Stimulated activated CD4-positive, alpha-beta T cell treated with anti-CD3 and anti-CD28 coated beads, TNF-alpha, amount 100 ng/mL, for 1 hour (primary cell): ENCODE measurements around the gene MAG.

Experiments
- DNase-seq, 3 donors: peaks; one replicate each; pipeline ENCODE4 v3.0.0-alpha.2; 2020; ENCODE audit warnings: low read depth in 3 of 3, low spot score in 1 of 3

MAG gene

DNA sequence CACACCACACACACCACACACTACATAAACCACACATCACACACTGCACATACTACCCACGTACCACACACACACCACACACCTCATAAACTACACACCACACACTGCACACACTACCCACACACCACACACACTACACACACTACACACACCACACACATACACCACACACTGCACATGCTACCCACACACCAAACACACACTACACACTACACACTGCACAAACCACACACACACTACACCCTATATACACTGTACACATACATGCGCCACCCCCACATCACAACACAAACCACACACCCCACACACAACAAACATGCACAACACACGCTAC, 5.5 kb downstream of the MAG start:
- DNase-seq: no peak

DNA sequence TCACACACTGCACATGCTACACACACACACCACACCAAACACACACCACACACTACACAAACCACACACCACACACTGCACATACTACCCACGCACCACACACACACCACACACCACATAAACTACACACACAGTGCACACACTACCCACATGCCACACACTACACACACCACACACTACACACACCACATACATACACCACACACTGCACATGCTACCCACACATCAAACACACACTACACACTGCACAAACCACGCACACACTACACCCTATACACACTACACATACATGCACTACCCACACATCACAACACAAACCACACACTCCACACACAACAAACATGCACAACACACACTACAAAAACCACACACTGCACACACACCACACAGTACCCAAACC, 6.0 kb downstream of the MAG start:
- no peak for DNase-seq

DNA sequence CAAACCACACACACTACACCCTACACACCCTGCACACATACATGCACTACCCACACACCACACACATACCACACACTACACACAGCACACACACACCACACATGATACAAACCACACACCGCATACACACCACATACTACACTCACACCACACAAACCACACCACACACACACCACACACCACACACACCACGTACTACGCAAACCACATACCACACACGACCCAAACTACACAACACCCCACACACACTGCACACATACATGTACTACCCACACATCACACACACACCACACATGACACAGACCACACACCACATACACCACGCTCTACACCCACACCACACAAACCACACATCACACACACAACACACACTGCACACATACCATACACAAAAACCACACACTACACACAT, 6.6 kb downstream of the MAG start:
- no peak for DNase-seq

DNA sequence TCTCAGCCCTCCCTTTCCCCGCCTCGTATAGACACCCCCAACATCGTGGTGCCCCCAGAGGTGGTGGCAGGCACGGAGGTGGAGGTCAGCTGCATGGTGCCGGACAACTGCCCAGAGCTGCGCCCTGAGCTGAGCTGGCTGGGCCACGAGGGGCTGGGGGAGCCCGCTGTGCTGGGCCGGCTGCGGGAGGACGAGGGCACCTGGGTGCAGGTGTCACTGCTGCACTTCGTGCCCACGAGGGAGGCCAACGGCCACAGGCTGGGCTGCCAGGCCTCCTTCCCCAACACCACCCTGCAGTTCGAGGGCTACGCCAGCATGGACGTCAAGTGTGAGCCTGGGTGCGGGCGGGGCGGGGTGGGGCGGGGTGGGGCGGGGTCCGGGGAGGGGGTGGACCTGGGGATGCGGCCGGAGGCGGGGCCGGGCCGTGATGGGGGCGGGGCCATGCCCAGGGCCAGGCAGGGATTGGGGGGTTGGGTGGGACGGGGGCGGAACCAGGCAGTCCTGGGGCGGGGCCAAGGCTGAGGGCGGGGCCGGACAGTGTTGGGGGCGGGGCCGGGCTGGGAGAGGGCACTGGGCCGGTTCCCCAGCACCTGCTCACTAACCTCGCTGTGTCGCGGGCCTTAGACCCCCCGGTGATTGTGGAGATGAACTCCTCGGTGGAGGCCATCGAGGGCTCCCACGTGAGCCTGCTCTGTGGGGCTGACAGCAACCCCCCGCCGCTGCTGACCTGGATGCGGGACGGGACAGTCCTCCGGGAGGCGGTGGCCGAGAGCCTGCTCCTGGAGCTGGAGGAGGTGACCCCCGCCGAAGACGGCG, 7.8 kb downstream of the MAG start:
- no peak for DNase-seq

DNA sequence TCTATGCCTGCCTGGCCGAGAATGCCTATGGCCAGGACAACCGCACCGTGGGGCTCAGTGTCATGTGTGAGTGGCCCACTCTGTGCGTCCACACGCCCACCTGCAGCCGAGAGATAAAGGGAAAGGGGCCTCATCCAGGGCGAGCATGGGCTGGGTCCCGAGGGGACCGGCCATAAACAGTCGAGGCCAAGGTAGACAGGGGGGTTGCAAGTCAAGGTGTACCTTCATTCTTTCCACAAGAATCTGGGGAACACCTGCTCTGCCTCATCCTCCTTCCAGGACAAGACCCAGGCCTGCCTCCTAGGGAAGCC, 8.3 kb downstream of the MAG start:
- DNase-seq: no peak

DNA sequence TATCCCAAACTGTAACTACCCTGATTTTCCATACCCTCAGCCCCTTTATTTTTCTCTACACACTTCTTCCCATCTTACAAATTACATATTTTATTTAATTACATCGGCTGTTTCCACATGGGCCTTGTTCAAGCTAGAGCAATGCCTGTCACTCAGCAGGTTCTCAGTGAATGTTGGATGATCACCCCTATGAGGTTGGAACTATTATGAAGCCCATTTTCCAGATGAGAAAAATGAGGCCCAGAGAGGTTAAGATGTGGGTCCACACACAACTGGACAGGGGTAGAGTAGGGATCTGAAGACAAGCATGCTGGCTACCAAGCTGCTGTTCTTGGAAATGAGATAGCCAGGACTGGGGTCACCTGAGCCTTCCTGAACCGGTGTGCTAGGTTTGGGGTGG, 10.0 kb downstream of the MAG start:
- no peak for DNase-seq

DNA sequence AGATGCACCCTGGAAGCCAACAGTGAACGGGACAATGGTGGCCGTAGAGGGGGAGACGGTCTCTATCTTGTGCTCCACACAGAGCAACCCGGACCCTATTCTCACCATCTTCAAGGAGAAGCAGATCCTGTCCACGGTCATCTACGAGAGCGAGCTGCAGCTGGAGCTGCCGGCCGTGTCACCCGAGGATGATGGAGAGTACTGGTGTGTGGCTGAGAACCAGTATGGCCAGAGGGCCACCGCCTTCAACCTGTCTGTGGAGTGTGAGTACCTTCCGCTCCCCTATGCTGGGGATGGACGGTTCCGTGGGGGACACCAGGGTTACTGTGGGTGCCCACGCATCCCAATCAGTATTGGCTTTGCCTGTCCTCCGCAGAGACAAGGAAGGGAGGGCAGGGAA, 10.5 kb downstream of the MAG start:
- DNase-seq: no peak

DNA sequence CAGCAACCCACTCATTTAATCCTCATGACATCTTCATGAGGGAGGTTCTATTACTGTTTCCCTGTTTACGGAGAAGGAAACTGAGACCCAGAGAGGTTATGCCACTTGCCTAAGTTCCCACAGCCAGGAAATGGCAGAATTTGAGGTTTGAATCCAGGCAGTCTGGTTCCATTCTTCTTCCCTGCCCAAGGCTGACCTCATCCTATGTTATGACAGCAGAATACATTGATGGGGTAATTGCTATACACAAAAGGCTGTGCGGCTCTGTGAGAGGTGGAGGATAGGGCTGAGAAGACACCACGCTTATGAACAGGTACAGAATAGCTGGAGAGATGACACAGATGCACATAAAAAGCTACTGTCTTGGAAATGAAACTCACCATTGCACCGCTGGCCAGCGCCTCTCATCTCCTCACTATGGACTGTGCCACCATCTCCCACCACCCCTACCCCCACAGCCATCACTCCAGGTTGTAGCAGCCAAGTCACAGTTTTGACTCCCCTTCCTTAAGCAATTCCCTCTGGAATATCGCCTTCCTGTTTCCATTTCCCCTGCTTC, 11.5 kb downstream of the MAG start:
- DNase-seq: no peak

DNA sequence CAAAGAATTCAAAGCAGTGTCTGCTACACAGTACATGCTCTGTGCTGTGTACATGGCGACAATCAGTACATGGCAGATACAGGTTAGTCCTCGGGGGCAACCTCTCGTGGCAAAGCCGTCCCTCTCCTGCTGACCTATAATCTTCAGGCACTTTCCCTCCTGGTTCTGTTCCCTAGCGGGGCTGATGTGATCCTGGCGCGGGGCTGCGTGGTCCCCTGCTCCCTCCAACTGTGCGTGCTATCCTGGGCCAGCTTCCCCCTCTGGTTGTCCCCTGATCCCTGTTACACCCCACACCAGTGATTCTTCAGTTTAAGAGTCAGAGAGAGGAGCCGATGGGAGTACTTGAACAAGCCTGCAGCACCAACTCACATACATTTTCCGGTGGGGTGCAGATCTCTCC, 12.1 kb downstream of the MAG start:
- no peak for DNase-seq

DNA sequence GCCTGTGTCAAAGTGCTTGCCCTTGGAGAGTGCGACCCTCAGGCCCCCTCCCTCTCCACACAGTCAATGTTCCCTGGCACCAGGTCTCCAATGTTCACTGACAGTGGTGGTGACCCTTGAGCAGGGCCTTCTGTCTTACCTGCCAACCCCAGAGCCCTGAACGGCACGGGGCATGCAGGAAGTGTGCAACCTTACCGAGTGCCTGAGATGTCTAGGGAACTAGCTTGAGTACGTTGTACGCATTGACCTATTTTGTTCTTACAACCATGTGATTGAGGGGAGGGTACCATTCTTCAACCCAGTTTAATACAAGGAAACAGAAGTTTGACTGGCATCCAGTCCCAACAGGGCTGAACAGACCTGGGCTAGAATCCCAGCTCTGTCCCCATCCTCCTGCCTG, 13.2 kb downstream of the MAG start:
- DNase-seq: no peak

DNA sequence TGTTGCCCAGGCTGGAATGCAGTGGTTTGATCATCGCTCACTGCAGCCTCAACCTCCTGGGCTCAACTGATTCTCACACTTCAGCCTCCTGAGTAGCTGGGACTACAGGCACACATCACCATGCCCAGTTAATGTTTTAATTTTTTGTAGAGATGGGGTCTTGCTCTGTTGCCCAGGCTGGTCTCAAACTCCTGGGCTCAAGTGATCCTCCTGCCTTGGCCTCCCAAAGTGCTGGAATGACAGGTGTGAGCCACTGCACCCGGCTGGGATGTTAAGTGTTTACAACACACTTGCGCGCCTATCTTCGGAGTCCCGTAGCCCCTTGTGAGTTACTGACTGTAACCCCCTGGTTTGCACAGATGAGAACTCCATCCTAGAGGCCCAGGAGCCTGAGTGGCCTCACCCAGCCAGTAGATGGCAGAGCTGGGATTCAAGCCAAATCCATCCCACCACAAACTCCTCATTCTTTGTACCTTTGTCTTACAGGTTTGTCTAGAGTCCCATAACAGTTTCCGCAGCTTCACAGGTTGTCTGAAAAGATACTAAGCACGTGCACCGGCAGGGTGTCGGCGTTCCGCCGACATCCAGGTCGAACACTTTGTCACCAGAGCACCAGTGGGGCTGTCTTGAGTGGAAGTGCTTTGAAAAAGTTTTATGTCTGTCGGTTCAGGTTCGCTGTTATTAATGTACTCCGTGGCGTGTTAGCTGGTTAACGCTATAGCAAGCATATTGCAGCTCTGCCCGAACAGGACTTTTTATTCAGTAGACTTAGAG, 14.7 kb downstream of the MAG start:
- no peak for DNase-seq

DNA sequence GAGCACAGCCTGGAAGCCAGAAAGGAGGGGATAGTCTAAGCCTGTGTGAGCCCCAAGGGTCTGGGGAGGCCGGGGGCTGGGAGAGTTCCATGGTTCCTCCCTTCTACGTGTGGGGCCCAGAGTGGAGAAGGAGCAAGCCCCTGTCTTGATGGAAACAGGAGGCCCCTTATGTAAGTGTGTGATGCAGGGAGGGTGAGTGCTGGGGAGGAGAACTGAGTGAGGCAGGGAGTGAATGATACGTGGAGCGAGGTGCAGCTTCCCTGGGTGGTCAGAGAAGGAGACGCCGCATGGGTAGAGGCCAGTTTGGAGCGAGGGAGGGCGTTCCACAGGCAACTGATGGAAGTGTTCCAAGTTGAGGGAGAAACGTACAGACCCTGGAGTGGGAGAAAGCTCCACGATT, 16.0 kb downstream of the MAG start:
- no peak for DNase-seq

DNA sequence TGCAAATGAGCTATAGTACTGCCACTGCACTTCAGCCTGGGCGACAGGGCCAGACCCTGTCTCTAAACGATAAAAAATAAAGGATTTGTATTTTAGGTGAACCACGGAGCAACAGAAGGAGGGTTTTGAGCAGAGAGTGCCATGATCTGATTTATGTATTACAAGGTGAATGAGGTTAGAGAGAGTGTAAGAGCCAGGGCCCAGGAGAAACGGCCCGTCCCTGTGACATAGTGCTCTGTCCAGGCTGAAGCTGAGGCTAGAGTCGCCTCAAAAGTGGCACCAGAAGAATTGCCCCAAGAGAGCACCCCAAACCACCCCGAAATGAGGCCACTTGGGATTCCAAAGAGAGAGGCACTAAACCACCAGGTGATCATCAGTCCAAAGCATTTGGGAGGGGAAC, 16.9 kb downstream of the MAG start:
- no peak for DNase-seq

DNA sequence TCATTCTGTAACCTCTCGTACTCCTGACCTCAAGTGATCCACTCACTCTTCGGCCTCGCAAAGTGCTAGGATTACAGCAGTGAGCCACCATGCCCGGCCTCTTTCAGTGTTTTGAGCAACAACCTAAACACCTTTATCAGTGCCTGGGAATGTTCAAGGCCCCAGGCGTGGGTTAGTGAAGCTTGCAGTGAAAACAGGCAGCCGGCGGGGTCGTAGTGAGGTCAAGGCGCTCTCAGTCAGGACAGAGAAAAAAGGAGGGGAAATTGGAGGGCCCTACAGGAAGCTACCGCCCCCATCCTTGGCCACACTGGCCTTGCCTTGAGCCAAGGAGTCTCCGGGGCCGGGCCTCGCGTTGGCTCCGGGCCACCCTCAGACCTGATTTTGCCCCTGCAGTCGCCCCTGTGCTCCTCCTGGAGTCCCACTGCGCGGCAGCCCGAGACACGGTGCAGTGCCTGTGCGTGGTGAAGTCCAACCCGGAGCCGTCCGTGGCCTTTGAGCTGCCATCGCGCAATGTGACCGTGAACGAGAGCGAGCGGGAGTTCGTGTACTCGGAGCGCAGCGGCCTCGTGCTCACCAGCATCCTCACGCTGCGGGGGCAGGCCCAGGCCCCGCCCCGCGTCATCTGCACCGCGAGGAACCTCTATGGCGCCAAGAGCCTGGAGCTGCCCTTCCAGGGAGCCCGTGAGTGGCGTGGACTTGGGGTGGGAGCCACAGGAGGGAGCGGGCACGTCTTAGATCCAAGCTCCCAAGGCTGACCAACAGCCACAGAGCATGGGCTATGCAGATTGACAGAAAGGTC, 17.7 kb downstream of the MAG start:
- no peak for DNase-seq

DNA sequence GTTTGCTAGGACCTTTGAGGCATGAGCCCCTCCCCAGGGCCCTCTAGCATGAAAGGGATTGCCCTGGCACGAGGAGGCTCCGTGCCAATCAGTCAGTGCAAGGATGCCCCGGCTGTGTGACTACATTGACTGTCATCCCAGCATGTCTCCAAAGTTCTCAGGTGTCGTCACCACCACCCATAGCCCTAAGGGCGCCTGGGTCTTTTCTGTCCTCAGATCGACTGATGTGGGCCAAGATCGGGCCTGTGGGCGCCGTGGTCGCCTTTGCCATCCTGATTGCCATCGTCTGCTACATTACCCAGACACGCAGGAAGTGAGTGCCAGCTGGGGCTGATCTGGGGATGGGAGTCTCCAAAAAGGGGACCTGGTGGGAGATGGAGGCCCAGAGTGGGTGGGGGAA, 18.4 kb downstream of the MAG start:
- no peak for DNase-seq

DNA sequence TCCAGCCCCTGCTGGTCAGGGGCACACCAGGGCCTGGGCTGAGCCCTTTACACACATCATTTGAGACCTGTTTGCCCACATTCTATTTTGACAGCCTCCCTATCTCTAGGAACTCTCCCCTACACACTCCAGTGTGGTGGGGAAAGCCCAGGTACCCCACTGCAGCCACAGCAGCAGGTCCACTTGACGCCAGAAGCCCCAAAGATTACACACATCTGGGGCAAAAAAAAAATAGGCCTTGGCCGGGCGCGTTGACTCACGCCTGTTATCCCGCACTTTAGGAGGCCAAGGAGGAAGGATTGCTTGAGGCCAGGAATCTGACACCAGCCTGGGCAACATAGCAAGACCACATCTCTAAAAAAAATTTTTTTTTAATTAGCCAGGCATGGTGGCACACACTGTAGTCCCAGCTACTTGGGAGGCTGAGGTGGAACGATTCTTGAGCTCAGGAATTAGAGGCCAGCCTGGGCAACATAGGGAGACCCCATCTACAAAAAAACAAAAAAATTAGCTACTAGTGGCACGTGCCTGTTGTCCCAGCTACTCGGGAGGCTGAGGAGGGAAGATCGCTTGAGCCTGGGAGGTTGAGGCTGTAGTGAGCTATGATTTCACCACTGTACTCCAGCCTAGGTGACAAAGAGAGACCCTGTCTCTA, 19.0 kb downstream of the MAG start:
- no peak for DNase-seq

DNA sequence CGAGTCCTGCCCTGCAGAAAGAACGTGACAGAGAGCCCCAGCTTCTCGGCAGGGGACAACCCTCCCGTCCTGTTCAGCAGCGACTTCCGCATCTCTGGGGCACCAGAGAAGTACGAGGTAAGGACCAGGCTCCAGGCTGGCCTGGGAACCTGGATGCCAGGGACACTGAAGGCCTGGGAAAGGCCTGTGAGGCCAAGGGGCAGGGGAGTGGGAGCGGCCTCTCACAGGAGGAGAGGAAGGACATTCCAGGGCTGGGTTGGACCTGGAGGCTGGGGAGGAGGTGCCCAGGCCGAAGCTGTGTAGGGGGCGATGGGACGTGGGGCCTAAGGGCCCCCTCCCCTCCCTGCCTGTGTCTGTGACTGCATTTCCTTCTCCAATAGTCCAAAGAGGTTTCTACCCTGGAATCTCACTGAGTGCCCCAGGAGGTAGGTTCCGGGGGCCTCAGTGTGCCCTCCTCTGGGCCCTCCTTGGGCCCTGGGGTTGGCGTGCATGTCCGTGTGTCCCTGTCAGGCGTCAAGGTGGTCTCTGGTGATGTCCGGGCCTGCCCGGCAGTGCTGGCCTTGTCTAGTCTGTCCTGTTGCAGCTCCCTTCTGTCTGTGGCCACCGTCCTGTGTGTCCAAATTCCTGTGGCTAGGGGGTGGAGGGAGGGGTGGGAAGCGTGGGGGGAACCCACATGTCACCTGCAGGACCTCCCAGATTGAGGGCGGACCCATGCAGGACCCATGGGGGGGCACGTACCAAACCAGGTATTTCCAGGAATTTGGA, 20.1 kb downstream of the MAG start:
- no peak for DNase-seq

DNA sequence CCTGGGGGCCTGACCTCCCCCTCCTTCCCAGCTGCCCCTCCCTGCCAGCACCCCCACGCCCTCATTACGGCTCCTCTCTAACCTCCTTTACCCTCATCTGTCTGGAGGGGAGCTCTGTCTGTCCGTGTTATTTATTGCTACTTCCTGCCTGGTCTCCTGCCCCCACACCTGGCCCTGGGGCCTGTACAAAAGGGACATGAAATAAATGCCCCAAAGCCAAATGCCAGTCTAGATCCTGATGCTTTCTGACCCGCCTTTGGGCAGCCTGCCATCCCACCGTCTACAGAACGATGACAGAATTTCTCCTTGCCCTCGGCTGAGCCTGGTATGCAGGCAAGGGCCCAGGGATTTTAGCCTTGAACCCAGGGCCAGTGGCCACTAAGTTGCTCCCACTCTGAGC, 21.6 kb downstream of the MAG start:
- DNase-seq: no peak

DNA sequence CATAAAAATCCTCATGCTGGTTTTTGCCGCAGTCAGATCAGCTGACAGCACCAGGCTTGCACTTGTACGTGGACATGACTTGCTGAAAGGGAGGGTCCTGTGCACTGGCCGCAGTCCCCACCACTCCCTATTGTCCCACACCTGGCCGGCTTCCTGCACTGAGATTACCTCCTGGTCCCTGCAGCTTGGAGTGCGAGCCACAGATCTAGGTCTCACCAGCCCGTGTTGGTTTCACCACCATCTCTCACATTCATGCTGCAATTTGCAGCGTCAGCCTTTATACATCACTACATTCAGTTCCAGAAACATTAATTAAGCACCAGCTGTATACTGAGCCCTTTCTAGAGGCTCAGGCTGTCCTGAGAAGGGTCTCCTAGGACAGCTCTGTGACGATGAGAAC, 22.1 kb downstream of the MAG start:
- DNase-seq: no peak

DNA sequence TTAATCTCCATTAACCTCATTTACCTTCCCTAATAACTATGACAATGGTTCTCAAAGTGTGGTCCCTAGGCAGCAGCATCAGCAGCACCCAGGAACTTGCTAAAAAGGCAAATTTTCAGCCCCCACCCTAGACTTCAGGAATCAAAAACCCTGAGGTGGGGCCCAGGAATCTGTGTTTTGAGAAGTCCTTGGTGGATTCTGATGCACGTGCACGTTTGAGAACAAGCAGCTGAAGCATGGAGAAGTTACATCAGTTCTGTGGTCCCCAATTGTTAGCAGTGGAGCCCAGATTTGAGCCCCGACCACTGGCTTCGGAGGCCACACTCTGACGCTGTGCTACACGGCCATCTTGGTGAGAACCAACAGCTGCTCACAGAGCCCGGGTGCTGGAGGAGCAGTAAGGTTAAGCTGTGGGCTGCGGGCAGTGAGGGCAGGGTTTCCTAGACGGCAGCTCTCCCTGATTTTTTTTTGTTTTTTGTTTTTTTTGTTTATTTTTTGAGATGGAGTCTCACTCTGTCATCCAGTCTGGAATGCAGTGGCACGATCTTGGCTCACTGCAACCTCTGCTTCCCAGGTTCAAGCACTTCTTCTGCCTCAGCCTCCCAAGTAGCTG, 23.0 kb downstream of the MAG start:
- DNase-seq: no peak
